OCI-LY7 (cell line): ENCODE measurements around the gene ITIH3. TPM values are rescaled to one million over a fixed set of nuclear protein-coding genes. Genes with fewer than 3 reads are reported as not detected.

Source experiments
- BruUV-seq: library from RNA; stranded (reverse); fragments of 400-500 nt; replicated peaks from 2 replicates; lab custom pipeline; 2021; lab: Mats Ljungman, UMichigan
- CTCF ChIA-PET: fragments of 300-600 bp; sonication (Branson Sonifier 250); formaldehyde crosslinking; loops from one replicate; lab custom pipeline; 2022; ENCODE audit warnings: antibody characterized with exemption; ENCODE audit not compliant: unreplicated experiment; lab: Charles Lee
- POLR2A ChIA-PET: fragments of 300-600 bp; sonication (Branson Sonifier 250); formaldehyde crosslinking; loops from one replicate; lab custom pipeline; 2022; ENCODE audit warnings: antibody characterized with exemption; lab: Charles Lee
- DNase-seq: peaks from one replicate; pipeline ENCODE4 v3.0.0-alpha.2; 2015; ENCODE audit warnings: low spot score
- H2AFZ ChIP-seq: fragments of 200-600 bp; sonication (generic), shearing (Covaris generic); 2 replicates; pipeline ENCODE4 v1.6.1; 2014; ENCODE audit warnings: mild to moderate bottlenecking, antibody characterized with exemption, low read length, moderate library complexity
- H3K27ac ChIP-seq: fragments of 200-600 bp; sonication (generic); 2 replicates; pipeline ENCODE4 v1.5.1; 2014; ENCODE audit warnings: mixed run types, low read depth, mild to moderate bottlenecking, moderate library complexity, low read length, inconsistent platforms; ENCODE audit not compliant: poor library complexity, severe bottlenecking
- H3K36me3 ChIP-seq: fragments of 200-600 bp; sonication (generic); 2 replicates; pipeline ENCODE4 v1.6.1; 2014; ENCODE audit warnings: mild to moderate bottlenecking, antibody characterized with exemption, low read length, moderate library complexity, mixed read lengths; ENCODE audit not compliant: insufficient read depth
- H3K4me1 ChIP-seq: fragments of 200-600 bp; sonication (generic); 2 replicates; pipeline ENCODE4 v1.5.1; 2014; ENCODE audit warnings: mild to moderate bottlenecking, low read length; ENCODE audit not compliant: insufficient read depth, poor library complexity, severe bottlenecking
- H3K4me2 ChIP-seq: fragments of 200-600 bp; sonication (generic); 2 replicates; pipeline ENCODE4 v1.6.1; 2014; ENCODE audit warnings: mild to moderate bottlenecking, low read length
- H3K4me3 ChIP-seq: fragments of 200-600 bp; sonication (generic); 2 replicates; pipeline ENCODE4 v1.5.1; 2014; ENCODE audit warnings: mild to moderate bottlenecking, low read depth, low read length; ENCODE audit not compliant: poor library complexity, severe bottlenecking
- H3K79me2 ChIP-seq: fragments of 200-600 bp; sonication (generic); 2 replicates; pipeline ENCODE4 v1.6.1; 2016; ENCODE audit warnings: low read depth, mild to moderate bottlenecking, low read length, moderate library complexity, mixed read lengths; ENCODE audit not compliant: insufficient read depth
- H3K9me2 ChIP-seq: fragments of 200-600 bp; sonication (generic); 2 replicates; pipeline ENCODE4 v1.6.1; 2016; ENCODE audit warnings: mild to moderate bottlenecking, low read length, mixed read lengths; ENCODE audit not compliant: insufficient read depth
- H3K9me3 ChIP-seq: fragments of 200-600 bp; sonication (generic); 2 replicates; pipeline ENCODE4 v1.6.1; 2014; ENCODE audit warnings: mild to moderate bottlenecking, mixed run types, low read length, mixed read lengths
- H4K20me1 ChIP-seq: fragments of 200-600 bp; sonication (generic); 2 replicates; pipeline ENCODE4 v1.6.1; 2014; ENCODE audit warnings: mild to moderate bottlenecking, antibody characterized with exemption, low read length, moderate library complexity, mixed read lengths; ENCODE audit not compliant: insufficient read depth
- EZH2phosphoT487 ChIP-seq: fragments of 200-600 bp; sonication (generic); IDR thresholded peaks from 2 replicates; pipeline ENCODE4 v1.6.1; 2018; ENCODE audit warnings: low read depth, borderline replicate concordance, mild to moderate bottlenecking, mixed run types, antibody characterized with exemption, low read length, moderate library complexity, mixed read lengths
- intact Hi-C: fragments of 100-400 bp; cut with micrococcal nuclease; formaldehyde crosslinking; loops from one replicate; pipeline ENCODE4 v1.10.0; 2022; ENCODE audit not compliant: unreplicated experiment
- total RNA-seq, 2 experiments: library from RNA; depleted of rRNA in 1 of 2; stranded (reverse); fragments of >200 nt in 1 of 2; shearing (Covaris generic) in 1 of 2; gene quantifications; 2 replicates each; pipeline ENCODE4 v1.2.3, GENCODE V29; 2014 to 2022
- TF ChIP-seq, protein P1 (sequence below): fragments of 200-600 bp; sonication (generic); conservative IDR thresholded peaks from 2 replicates; pipeline ENCODE4 v1.5.1; 2014; ENCODE audit warnings: mild to moderate bottlenecking, antibody characterized with exemption, low read length, moderate library complexity, mixed read lengths

Gene ITIH3
- total RNA-seq, 2 experiments from 2014 or later: not detected

DNA sequence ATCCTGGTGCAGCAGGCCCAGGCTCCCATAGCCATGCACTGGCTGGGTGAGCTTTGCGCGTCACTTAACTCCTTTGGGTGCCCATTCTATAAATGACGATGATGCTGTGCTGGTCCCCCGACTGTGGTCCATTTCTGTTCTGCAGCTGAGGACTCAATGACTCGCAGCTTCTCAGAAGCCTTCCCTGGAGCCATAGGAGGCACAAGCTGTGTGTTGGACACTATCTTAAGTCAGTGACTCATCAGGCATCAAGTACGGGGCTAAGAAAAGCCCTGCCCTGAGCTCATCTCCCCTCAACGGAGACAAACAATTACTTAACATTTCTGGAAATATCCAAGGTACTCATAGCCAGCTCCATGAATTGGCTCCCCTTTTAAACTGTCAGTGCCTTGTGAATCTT is 54.0 kb downstream of the ITIH3 start:
- Histone ChIP-seq H4K20me1 (no peaks in the 10 kb centered on the region), H3K36me3 (peaks cover 9% of the 10 kb centered on the region; the same call in 1 of the 2 replicates), H3K9me2 (no peaks in the 10 kb centered on the region), H3K27ac (no peak overlapping the region), H3K79me2 (no peaks in the 10 kb centered on the region), H2AFZ (no peak overlapping the region), H3K4me1 (no peaks in the 10 kb centered on the region), H3K4me3 (no peak overlapping the region), H3K4me2 (no peak overlapping the region), H3K9me3 (no peaks in the 10 kb centered on the region)
- BruUV-seq: no TSS peak
- TF ChIP-seq, protein P1, sequence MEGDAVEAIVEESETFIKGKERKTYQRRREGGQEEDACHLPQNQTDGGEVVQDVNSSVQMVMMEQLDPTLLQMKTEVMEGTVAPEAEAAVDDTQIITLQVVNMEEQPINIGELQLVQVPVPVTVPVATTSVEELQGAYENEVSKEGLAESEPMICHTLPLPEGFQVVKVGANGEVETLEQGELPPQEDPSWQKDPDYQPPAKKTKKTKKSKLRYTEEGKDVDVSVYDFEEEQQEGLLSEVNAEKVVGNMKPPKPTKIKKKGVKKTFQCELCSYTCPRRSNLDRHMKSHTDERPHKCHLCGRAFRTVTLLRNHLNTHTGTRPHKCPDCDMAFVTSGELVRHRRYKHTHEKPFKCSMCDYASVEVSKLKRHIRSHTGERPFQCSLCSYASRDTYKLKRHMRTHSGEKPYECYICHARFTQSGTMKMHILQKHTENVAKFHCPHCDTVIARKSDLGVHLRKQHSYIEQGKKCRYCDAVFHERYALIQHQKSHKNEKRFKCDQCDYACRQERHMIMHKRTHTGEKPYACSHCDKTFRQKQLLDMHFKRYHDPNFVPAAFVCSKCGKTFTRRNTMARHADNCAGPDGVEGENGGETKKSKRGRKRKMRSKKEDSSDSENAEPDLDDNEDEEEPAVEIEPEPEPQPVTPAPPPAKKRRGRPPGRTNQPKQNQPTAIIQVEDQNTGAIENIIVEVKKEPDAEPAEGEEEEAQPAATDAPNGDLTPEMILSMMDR: no peak
- TF ChIP-seq EZH2phosphoT487: no peak
- DNase-seq: no peak
- POLR2A ChIA-PET: no interaction called here
- CTCF ChIA-PET: interaction anchor here (0.9 kb wide), 1 partner anchor 10 kb away, joined by 3 read pairs; no protein-coding TSS in a partner anchor
- intact Hi-C loops: no loop called here

DNA sequence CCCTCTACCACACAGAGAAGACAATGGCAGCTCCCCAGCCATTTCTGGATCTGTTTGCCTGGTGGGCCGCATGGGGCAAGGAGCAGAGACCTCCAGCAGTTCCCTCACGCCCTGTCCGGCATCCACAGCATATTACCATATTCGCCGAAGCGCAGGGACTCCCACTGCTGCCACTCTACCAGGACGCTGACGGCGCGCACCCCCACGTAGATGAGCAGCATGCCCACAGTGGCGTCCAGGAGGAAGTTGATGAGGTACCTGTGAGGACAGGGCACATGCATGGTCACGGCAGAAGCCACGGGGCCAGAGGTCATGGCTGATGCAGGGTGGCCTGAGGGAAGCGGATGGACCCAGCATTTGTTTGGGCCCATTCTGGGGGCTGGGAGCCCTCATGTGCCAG is 55.1 kb downstream of the ITIH3 start:
- H3K36me3 ChIP-seq: peaks cover 9% of the 10 kb centered on the region; the same call in 1 of the 2 replicates
- H3K4me3 ChIP-seq: no peak overlapping the region
- H3K27ac ChIP-seq: no peak overlapping the region
- no peaks in the 10 kb centered on the region for H4K20me1 ChIP-seq
- intact Hi-C loops: no loop called here
- no peaks in the 10 kb centered on the region for H3K9me3 ChIP-seq
- H3K4me1 ChIP-seq: no peaks in the 10 kb centered on the region
- ChIA-PET POLR2A (interaction anchor here (0.6 kb wide), 1 partner anchor 194 kb away, joined by 3 read pairs; no protein-coding TSS in a partner anchor), CTCF (no interaction called here)
- TF ChIP-seq, protein P1: no peak
- TF ChIP-seq EZH2phosphoT487: no peak
- no peak overlapping the region for H3K4me2 ChIP-seq
- H2AFZ ChIP-seq: no peak overlapping the region
- no peak for DNase-seq
- no peaks in the 10 kb centered on the region for H3K9me2 ChIP-seq
- no peaks in the 10 kb centered on the region for H3K79me2 ChIP-seq
- BruUV-seq: no TSS peak

DNA sequence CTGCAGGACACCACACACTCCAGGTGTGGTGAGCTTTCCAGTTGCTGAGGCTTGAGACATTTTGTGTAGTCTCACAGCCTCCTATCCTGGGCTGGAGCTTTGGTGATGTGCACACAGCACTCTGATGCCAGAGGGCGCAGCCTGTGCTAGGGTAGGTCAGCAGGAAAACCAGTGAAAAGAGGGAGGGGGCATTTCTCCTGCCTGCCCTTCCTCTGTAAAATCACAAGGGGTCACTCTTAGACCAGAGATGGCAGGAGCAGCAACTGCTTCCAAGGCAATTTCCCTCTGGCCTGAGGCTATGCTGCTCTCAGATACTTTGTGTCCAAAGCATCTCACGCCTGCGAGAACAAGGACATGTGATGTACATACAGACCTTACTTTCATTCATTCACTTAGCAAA is 56.8 kb downstream of the ITIH3 start:
- H3K79me2 ChIP-seq: no peaks in the 10 kb centered on the region
- no peaks in the 10 kb centered on the region for H3K9me2 ChIP-seq
- H3K36me3 ChIP-seq: peaks cover 9% of the 10 kb centered on the region; the same call in 1 of the 2 replicates
- H4K20me1 ChIP-seq: no peaks in the 10 kb centered on the region
- no peak overlapping the region for H3K4me3 ChIP-seq
- peak; percentile 60 for DNase-seq
- intact Hi-C loops: loop anchor here (1.0 kb wide), 2 partner anchors 83 to 221 kb away; no protein-coding TSS in a partner anchor
- ChIA-PET CTCF (no interaction called here), POLR2A (no interaction called here)
- no peak for TF ChIP-seq EZH2phosphoT487
- TF ChIP-seq, protein P1: peak; percentile 81
- H3K27ac ChIP-seq: no peak overlapping the region
- H3K4me1 ChIP-seq: no peaks in the 10 kb centered on the region
- H2AFZ ChIP-seq: no peak overlapping the region
- H3K9me3 ChIP-seq: no peaks in the 10 kb centered on the region
- BruUV-seq: no TSS peak
- H3K4me2 ChIP-seq: no peak overlapping the region
